Measurements from ENCODE around the gene CAPSL.
"Not testable (repeated sequence)": the region's sequence is repeated elsewhere in the genome, so short reads cannot be mapped to it uniquely, and the experiment has no call there.

The CAPSL gene

GRCh38 chr5:35938568-35939227 is at the start of gene CAPSL:
TSS of gene CAPSL (minus strand) at chr5:35938622. CDS start at chr5:35921120, 17,502 bp downstream.
- DNase-seq: no peak

- no peak for DNase-seq
These were observed 49.4 kb upstream of the CAPSL start for GRCh38 chr5:35987776-35988175.

DNA sequence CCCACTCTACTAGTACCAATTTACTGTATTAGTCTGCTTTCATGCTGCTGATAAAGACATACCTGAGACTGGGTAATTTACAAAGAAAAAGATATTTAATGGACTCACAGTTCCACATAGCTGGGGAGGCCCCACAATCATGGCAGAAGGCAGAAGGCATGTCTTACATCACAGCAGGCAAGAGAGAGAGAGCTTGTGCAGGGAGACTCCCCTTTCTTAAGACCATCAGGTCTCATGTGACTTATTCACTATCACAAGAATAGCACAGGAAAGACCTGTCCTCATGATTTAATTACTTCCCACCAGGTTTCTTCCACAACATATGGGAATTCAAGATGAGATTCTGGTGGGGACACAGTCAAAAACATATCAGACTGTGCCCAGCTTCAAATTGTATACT is 41.3 kb upstream of the CAPSL start:
- DNase-seq: no peak

DNA sequence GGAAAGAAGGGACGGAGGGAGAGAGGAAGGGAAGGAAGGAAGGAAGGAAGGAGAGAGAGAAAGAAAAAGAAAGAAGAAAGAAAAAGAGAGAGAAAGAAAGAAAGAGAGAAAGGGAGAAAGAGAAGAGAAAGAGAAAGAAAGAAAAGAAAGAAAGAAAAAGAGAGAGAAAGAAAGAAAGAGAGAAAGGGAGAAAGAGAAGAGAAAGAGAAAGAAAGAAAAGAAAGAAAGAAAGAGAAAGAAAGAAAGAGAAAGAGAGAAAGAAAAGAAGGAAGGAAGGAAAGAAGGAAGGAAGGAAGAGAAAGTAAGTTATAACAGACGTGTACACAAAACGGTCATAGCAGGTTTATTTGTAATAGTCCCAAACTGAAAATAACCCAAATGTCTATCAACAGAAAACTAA is 38.4 kb upstream of the CAPSL start:
- DNase-seq: not testable (repeated sequence)

- DNase-seq: no peak
These were observed 36.1 kb upstream of the CAPSL start for GRCh38 chr5:35974570-35974969.

- no peak for DNase-seq
These were observed 33.4 kb upstream of the CAPSL start for GRCh38 chr5:35971878-35972210.

GRCh38 chr5:35971186-35971877 is 32.9 kb upstream of the CAPSL start:
- no peak for DNase-seq

GRCh38 chr5:35963381-35963843 is 25.0 kb upstream of the CAPSL start:
- no peak for DNase-seq

DNA sequence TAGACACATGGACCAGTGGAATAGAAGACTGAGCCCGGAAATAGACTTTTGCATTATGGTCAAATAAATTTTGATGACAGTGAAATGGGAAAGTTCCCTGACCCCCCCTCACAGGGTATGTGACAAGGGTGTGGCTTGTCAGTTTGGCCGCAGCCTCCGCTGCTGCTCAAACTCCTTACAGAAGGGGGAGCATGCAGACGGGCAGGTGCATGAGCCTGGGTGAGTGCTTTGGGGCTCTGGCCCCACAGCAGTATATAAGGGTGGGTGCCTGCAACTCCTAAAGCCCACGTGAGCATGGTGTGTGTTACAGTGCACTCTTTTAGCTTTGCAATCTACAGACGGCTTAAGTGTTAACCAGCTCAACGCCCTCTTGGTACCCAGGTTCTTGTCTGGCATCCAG is 21.9 kb upstream of the CAPSL start:
- no peak for DNase-seq

DNA sequence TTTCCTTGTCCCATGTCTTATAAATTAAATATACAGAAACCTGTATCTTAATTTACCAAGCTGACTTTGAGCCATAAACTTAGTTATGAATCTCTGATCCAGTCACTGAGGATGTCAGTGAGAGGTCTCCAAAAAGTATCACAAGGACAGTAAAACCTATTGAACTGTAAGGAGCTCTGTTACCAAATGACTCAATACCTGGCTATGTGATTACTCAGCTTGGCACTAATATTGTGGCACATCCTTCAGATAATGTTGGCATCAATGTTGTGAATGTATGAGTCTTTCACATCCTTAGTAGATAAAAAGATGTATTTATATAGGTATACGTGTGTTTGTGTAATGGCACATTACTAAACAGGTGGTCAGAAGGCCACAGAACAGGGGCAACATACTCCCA is 18.0 kb upstream of the CAPSL start:
- DNase-seq: no peak

GRCh38 chr5:35954175-35954574 is 15.8 kb upstream of the CAPSL start:
- DNase-seq: no peak

DNA sequence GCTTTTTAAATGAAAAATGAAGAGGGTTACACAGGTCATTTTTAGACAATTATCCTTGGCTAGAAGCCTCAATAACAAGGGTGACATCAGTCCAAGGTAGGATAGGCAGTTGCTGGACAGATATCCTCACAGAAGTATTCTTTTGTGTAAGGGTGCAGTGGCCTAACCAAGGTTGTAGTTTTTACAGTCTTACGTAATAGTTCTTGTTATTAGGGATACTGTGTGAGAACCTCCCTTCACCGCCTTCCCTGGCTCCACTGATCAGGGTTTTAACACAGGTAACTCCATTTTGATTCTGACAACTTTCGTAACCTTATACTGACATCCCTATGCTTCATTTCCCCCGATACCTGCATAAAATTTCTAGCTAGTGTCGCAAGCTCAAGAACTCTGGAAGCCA is 8.7 kb upstream of the CAPSL start:
- DNase-seq: no peak

GRCh38 chr5:35939639-35940038 is 1.2 kb upstream of the CAPSL start:
- DNase-seq: no peak

- DNase-seq: peak; percentile 37
These were observed 11.9 kb downstream of the CAPSL start for GRCh38 chr5:35926389-35927051.

DNA sequence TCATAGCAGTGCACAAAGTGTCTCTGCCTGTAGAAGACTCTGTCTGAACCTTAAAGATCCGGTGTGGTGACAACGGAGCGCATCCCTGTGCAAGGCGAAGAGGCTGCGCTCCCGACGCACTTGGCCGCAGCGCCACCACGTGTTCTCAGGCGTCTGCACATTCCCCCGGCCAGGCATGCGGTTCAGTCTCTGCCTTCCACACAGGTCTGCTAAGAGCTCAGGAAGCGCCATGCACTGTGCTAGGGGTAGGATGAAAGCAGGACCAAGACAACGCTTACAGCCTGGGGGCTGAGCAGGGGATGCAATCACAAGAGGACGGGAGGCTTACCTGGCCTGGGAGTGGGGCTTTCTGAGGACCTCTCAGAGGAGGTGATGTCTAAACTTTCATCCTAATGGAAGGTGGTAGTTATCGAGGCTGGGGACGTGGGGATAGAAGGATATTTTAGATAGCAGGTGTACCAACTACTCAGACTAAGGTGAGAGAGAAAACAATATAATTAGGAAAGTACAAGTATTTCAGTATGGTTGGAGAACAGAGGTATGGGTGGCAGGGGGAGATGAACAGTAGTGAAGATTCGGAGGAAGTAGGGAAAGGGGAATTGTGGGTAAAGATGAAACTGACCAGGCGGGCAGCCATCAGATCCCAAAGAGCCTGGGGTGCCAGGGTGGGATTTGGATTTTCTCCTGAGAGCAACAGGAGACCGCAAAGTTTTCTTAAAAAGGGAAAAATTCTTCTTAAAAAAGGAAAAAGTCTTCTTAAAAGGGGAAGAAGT is 13.3 kb downstream of the CAPSL start:
- DNase-seq: peak; percentile 82

GRCh38 chr5:35924122-35924949 is 14.1 kb downstream of the CAPSL start:
- DNase-seq: no peak

DNA sequence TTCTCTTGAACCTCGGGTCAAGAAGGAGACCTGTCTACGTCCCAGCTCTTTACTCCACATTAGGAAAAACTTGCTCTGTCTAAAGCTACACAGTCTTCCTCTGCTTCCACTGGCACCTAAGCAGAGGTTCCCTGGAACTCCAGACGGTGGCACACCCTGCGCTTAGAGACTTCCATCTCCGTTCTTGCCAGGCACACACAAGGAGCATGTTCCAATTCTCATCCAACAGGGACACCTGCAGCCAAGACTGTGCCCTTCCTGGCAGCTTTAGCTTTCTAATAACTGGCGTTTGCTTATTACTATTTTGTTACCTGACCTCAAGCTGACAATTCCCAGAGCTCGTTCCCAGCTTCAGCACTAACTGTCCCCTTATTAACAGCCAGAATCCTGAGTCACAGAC is 16.0 kb downstream of the CAPSL start:
- DNase-seq: no peak

DNA sequence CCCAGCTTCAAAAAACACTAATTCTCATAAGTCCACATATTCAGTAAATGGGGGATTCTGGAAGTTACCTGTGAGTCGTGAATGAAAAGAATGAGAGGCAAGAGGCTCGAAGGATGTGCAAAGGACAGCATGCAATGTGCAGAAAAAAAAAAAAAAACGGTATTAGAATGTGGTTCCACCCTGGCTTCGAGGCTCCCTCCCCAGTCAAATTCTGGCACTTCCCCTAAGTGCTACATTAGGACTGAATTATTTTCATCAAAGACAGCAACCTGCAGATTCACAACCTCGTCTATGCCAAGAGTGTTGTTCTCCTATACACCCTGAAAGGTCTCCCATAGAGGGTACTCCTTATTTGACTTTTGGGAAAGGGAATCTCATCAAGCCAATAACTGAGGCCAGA is 16.5 kb downstream of the CAPSL start:
- DNase-seq: no peak

DNA sequence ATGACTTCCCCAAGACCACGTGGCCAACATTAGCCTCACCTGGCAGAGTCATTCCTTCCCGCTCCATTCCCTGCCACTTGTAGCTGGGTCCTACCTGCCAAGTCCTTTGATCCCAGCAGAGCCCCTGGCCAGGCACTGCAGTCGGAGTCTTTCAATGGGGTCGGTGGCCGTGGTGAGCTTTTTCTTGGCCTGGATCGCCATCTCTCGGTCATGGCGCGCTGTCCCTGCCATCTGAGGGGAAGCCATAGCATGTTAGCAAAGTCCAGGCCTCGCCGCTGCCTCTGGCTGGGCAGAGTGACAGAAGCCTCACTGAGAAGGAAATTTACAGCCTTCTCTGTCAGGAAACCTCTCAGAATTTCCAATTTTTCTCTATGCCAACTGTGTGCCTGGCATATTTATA is 17.5 kb downstream of the CAPSL start:
- no peak for DNase-seq

- no peak for DNase-seq
These were observed 19.2 kb downstream of the CAPSL start for GRCh38 chr5:35919191-35919590.

DNA sequence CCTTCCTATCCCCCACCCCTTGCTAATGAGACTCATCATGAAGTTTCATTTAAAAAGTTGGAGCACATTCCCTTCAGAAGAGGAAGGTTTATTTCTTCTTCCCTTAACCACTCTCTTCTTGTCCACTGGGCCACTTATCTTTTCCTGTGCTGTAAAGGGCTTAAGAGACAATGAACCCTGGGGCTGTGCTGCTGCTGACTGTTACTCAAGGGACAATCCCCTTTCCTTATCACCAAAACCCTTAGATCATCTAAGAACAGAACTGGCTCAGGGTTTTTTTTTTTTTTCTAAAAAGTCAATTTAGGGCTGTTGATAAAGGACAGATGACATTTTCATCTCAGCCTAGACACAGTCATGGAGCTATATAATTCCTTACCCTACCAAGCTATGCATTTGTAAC is 29.6 kb downstream of the CAPSL start:
- DNase-seq: no peak

DNA sequence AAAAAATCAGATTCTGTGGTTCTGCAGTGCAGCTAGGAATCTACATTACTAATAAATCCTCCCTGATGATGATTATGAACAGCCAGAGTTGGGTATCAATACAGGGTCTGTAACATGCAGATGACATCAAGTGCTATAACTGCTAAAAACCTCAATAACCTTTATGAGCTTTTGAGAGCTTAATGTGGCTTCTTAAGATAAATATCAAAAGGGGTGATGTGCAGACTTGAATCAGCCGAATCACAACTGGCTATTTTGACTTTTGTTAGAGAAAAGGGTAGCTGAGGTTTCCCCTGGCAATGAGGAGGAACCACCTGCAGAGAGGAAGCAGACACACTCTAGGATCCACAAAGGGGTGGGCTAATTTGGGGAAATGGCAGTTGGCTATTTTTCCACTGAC is 30.2 kb downstream of the CAPSL start:
- DNase-seq: no peak

Data from CD4-positive, alpha-beta T cell treated with Interleukin-15 for 1 hour (primary cell).